Measurements from ENCODE around the gene MT1X.

The MT1X gene

GRCh38 chr16:56732832-56733231 lies 50.6 kb downstream of the MT1X start:
- Mint-ChIP-seq H3K27me3 (no peaks in the 10 kb centered on the region), H3K36me3 (peaks cover 4% of the 10 kb centered on the region), H3K27ac (no peak overlapping the region)

More at GRCh38 chr16:56732832-56733231, 50.6 kb downstream of the MT1X start:
- no peaks in the 10 kb centered on the region for H3K9me3 Mint-ChIP-seq
- peaks cover 35% of the 10 kb centered on the region for H3K4me1 Mint-ChIP-seq
- no peak overlapping the region for H3K4me3 Mint-ChIP-seq

Data from activated naive CD4-positive, alpha-beta T cell treated with anti-CD3 and anti-CD28 coated beads, Interleukin-2, amount 50 U/mL, for 24 hours (primary cell).